ENCODE results near the gene AKR1B1. TPM values are rescaled to one million over a fixed set of nuclear protein-coding genes. Genes with fewer than 3 reads are reported as not detected.

The AKR1B1 gene
- total RNA-seq (10 to 100 TPM; 60.6 to 65.5 TPM), total RNA-seq (17.6 to 93.3 (median 52.9) reads per million in 172 experiments)
- polyA plus RNA-seq (2013, experiment 1 of 2) = 57.6 TPM
- 66.0 TPM for polyA plus RNA-seq (2013, experiment 2 of 2)

DNA sequence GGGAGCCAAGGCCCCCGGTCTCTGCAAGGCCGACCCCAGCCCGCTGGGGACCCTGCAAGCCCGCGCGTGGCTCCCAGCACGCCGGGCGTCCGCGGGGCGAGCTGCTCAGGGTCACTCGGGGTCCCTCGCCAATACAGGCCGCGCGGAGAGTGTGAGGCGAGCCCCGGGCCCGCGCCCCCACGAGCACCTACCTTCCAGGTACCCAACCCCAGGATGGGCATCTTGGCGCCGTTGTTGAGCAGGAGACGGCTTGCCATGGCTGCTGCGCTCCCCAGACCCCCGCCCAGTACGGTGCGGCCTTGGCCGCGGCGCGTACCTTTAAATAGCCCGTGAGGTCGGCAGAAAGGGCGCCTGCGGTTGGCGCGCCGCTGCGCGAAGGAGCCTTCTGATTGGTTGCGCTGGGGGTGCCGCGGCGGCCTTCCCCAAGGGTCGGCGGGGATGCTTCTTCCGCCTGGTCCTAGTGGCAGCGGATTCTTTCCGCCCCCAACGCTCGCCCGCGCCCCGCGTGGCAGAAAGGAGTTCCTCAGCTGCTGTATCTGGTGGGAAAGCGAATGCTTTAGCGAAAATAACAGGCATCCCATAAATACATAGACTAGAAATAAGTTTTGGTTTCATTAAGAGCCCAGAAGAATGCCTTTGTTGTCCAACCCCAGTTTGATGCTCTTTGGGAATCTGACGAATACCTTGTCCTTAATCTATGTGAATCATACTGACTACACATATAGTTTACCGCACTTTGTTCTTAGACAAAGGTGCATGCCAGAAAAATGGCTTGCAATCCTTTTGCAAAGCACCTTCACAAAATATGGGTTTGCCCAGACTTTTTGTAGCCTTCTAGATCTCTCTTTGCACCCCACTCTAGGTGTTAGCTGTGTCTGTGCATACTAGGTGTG is at the start of gene AKR1B1:
Gene AKR1B1, minus strand, starts transcription at position 295 of the 893 bp plus-strand sequence. Its CDS starts 38 bp downstream, at position 257.
- intact Hi-C loops (cut with DNase I, micrococcal nuclease) = loop anchor here in 1 of 2 experiments (5.0 to 10.0 kb wide), 6 partner anchors 142 to 1377 kb away; partner anchors contain the start of genes AGBL3, CHCHD3, NUP205 and SLC35B4
- CTCF ChIA-PET = interaction anchor here (1.0 to 3.6 kb wide), 6 partner anchors 17 to 712 kb away, joined by 3 to 25 read pairs (median 4); partner anchors contain the start of gene SLC35B4
- Histone ChIP-seq H3K4me1 (ENCODE audit: insufficient read depth, low read length) (peaks cover 28% of the 10 kb centered on the region), H3K27ac (ENCODE audit: low read depth in 1 of 2, low read length in 2 of 2) (peak within 1 kb of the TSS; percentile 18 to 51), H3K4me3 (ENCODE audit: low read length) (peak within 1 kb of the TSS; percentile 77), H3K27me3 (ENCODE audit: control insufficient read depth in 1 of 2, insufficient read depth in 2 of 2, low read length in 2 of 2) (no peaks in the 10 kb centered on the region), H3K36me3 (ENCODE audit: insufficient read depth, low read length) (peaks cover 3% of the 10 kb centered on the region), H3K9me3 (ENCODE audit: control insufficient read depth in 1 of 2, insufficient read depth in 1 of 2, low read length in 2 of 2) (peaks cover 0 to 10% of the 10 kb centered on the region in 2 experiments)
- ATAC-seq (ENCODE audit: poor library complexity) (peak; percentile 88), DNase-seq (peak; percentile 77 to 93 (median 83))
- Mint-ChIP-seq H3K27ac (peak within 1 kb of the TSS; percentile 70), H3K27me3 (no peaks in the 10 kb centered on the region), H3K36me3 (ENCODE audit: low read depth) (peaks cover 24% of the 10 kb centered on the region), H3K4me1 (ENCODE audit: low read depth) (peaks cover 53% of the 10 kb centered on the region), H3K9me3 (no peaks in the 10 kb centered on the region), H3K4me3 (peak within 1 kb of the TSS; percentile 90)
- POLR2A ChIA-PET = interaction anchor here (0.6 to 3.1 kb wide), 12 partner anchors 12 to 689 kb away, joined by 3 to 30 read pairs (median 3); partner anchors contain the start of genes AGBL3, SLC35B4 and TMEM140
- TF ChIP-seq, protein P1, sequence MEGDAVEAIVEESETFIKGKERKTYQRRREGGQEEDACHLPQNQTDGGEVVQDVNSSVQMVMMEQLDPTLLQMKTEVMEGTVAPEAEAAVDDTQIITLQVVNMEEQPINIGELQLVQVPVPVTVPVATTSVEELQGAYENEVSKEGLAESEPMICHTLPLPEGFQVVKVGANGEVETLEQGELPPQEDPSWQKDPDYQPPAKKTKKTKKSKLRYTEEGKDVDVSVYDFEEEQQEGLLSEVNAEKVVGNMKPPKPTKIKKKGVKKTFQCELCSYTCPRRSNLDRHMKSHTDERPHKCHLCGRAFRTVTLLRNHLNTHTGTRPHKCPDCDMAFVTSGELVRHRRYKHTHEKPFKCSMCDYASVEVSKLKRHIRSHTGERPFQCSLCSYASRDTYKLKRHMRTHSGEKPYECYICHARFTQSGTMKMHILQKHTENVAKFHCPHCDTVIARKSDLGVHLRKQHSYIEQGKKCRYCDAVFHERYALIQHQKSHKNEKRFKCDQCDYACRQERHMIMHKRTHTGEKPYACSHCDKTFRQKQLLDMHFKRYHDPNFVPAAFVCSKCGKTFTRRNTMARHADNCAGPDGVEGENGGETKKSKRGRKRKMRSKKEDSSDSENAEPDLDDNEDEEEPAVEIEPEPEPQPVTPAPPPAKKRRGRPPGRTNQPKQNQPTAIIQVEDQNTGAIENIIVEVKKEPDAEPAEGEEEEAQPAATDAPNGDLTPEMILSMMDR (IDR thresholded peaks at IDR 0.05) = peak; percentile 63

DNA sequence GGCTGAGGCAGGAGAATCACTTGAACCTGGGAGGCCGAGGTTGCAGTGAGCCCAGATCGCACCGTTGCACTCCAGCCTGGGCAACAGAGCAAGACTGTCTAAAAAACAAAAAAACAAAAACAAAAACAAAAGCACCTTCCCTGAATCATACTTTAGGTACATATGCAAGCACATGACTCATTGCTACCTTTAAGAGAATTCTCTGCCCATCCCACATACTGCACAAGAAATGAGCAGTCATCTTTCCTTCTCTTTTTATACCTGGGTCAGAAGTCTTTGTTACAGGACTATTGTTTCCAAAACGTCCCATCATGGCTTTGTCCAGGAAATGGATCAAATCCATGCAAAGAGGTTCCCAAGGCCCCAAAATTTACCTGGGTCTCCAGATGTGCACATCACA is 47.0 kb upstream of the AKR1B1 start:
- ATAC-seq (ENCODE audit: poor library complexity) (no peak), DNase-seq (no peak)
- peaks cover 4% of the 10 kb centered on the region for H3K27me3 Mint-ChIP-seq
- no peaks in the 10 kb centered on the region for H3K9me3 Mint-ChIP-seq
- H3K27ac Mint-ChIP-seq = no peak overlapping the region
- no peak overlapping the region for H3K4me3 ChIP-seq (ENCODE audit: low read length)
- H3K27ac ChIP-seq (ENCODE audit: low read depth in 1 of 2, low read length in 2 of 2) = no peak overlapping the region
- ChIA-PET CTCF (no interaction called here), POLR2A (no interaction called here)
- TF ChIP-seq, protein P1 (IDR thresholded peaks at IDR 0.05) = no peak
- H3K36me3 Mint-ChIP-seq (ENCODE audit: low read depth) = no peaks in the 10 kb centered on the region
- no peaks in the 10 kb centered on the region for H3K4me1 Mint-ChIP-seq (ENCODE audit: low read depth)
- H3K27me3 ChIP-seq (ENCODE audit: control insufficient read depth in 1 of 2, insufficient read depth in 2 of 2, low read length in 2 of 2) = no peaks in the 10 kb centered on the region
- intact Hi-C loops (cut with DNase I, micrococcal nuclease) = no loop called here
- H3K4me1 ChIP-seq (ENCODE audit: insufficient read depth, low read length) = no peaks in the 10 kb centered on the region
- no peaks in the 10 kb centered on the region for H3K36me3 ChIP-seq (ENCODE audit: insufficient read depth, low read length)
- no peaks in the 10 kb centered on the region for H3K9me3 ChIP-seq (ENCODE audit: control insufficient read depth in 1 of 2, insufficient read depth in 1 of 2, low read length in 2 of 2)
- no peak overlapping the region for H3K4me3 Mint-ChIP-seq

DNA sequence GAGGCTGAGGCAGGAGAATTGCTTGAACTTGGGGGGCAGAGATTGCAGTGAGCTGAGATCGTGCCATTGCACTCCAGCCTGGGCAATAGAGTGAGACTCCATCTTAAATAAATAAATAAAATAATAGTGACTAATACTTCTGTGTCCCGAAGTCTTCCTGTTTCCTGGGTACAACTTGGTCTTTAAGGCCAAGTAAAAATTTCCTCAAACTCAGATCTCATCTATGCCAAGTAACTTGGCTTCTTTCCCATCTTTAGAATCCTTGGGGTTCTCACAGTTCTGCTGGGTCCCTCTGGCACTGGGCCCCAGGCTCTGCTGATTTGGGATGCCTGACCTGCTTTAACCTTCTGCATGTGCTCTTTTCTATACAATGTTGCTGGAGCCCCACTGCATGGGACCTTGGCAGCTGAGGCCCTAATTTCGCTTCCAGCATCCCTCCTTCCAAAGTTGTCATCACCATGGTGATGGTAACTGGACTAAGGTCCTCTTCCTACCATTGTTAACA is 45.8 kb upstream of the AKR1B1 start:
- TF ChIP-seq, protein P1 (IDR thresholded peaks at IDR 0.05) = no peak
- Histone ChIP-seq H3K36me3 (ENCODE audit: insufficient read depth, low read length) (no peaks in the 10 kb centered on the region), H3K27ac (ENCODE audit: low read depth in 1 of 2, low read length in 2 of 2) (no peak overlapping the region), H3K4me1 (ENCODE audit: insufficient read depth, low read length) (no peaks in the 10 kb centered on the region), H3K27me3 (ENCODE audit: control insufficient read depth in 1 of 2, insufficient read depth in 2 of 2, low read length in 2 of 2) (no peaks in the 10 kb centered on the region), H3K4me3 (ENCODE audit: low read length) (no peak overlapping the region), H3K9me3 (ENCODE audit: control insufficient read depth in 1 of 2, insufficient read depth in 1 of 2, low read length in 2 of 2) (no peaks in the 10 kb centered on the region)
- Mint-ChIP-seq H3K4me3 (no peak overlapping the region), H3K4me1 (ENCODE audit: low read depth) (no peaks in the 10 kb centered on the region), H3K36me3 (ENCODE audit: low read depth) (no peaks in the 10 kb centered on the region), H3K27ac (no peak overlapping the region), H3K9me3 (no peaks in the 10 kb centered on the region), H3K27me3 (peaks cover 9% of the 10 kb centered on the region)
- ChIA-PET CTCF (no interaction called here), POLR2A (no interaction called here)
- intact Hi-C loops (cut with DNase I, micrococcal nuclease) = no loop called here
- ATAC-seq (ENCODE audit: poor library complexity) = no peak
- DNase-seq = no peak
